Loucy (cell line): Measurements from ENCODE around the gene GCGR.

ENCODE experiments used
- H2AFZ ChIP-seq: fragments of 200-600 bp; sonication (generic); 2 replicates; pipeline ENCODE4 v1.6.0; 2016; ENCODE audit warnings: antibody characterized with exemption, mild to moderate bottlenecking, low read length, moderate library complexity
- H3F3A ChIP-seq: fragments of 200-600 bp; 2 replicates; pipeline ENCODE4 v1.6.0; 2016; ENCODE audit warnings: antibody characterized with exemption, low read depth, mild to moderate bottlenecking
- H3K27me3 ChIP-seq: fragments of 200-600 bp; sonication (generic); 2 replicates; pipeline ENCODE4 v1.6.1; 2014; ENCODE audit warnings: low read length, mild to moderate bottlenecking; ENCODE audit not compliant: insufficient read depth, poor library complexity, severe bottlenecking
- H3K36me3 ChIP-seq: fragments of 200-600 bp; sonication (generic); 2 replicates; pipeline ENCODE4 v1.6.1; 2016; ENCODE audit warnings: low read length; ENCODE audit not compliant: insufficient read depth
- H3K4me1 ChIP-seq: fragments of 200-600 bp; sonication (generic); 2 replicates; pipeline ENCODE4 v1.5.1; 2014; ENCODE audit warnings: low read length, mild to moderate bottlenecking; ENCODE audit not compliant: insufficient read depth, poor library complexity, severe bottlenecking
- H3K4me2 ChIP-seq: fragments of 200-600 bp; sonication (generic); 2 replicates; pipeline ENCODE4 v1.6.0; 2014; ENCODE audit warnings: antibody characterized with exemption, low read length, low read depth, mild to moderate bottlenecking; ENCODE audit not compliant: poor library complexity, severe bottlenecking
- H3K4me3 ChIP-seq: fragments of 200-600 bp; sonication (generic); 2 replicates; pipeline ENCODE4 v1.5.1; 2014; ENCODE audit warnings: low read length, mild to moderate bottlenecking, mixed read lengths; ENCODE audit not compliant: poor library complexity, severe bottlenecking
- H3K79me2 ChIP-seq: fragments of 200-600 bp; sonication (generic); 2 replicates; pipeline ENCODE4 v1.6.1; 2014; ENCODE audit warnings: low read length; ENCODE audit not compliant: insufficient read depth
- H3K9ac ChIP-seq: fragments of 200-600 bp; sonication (generic); 2 replicates; pipeline ENCODE4 v1.6.0; 2014; ENCODE audit warnings: mild to moderate bottlenecking, low read depth, low read length, moderate library complexity; ENCODE audit not compliant: poor library complexity, severe bottlenecking
- H3K9me2 ChIP-seq: fragments of 200-600 bp; sonication (generic); replicated peaks from 2 replicates; pipeline ENCODE4 v1.6.1; 2016; ENCODE audit warnings: low read depth, low read length, mixed read lengths
- H3K9me3 ChIP-seq: fragments of 200-600 bp; sonication (generic); 2 replicates; pipeline ENCODE4 v1.6.1; 2014; ENCODE audit warnings: mild to moderate bottlenecking, antibody characterized with exemption, low read length, low read depth; ENCODE audit not compliant: insufficient read depth
- H4K20me1 ChIP-seq: fragments of 200-600 bp; sonication (generic); 2 replicates; pipeline ENCODE4 v1.6.0; 2014; ENCODE audit warnings: antibody characterized with exemption, low read length, mild to moderate bottlenecking; ENCODE audit not compliant: insufficient read depth, poor library complexity, severe bottlenecking
- EZH2phosphoT487 ChIP-seq: fragments of 200-600 bp; IDR thresholded peaks from 2 replicates; pipeline ENCODE4 v1.6.1; 2018; ENCODE audit warnings: antibody characterized with exemption, mild to moderate bottlenecking, moderate library complexity, borderline replicate concordance
- TF ChIP-seq, protein P1 (sequence below): fragments of 200-600 bp; sonication (generic); conservative IDR thresholded peaks from 2 replicates; pipeline ENCODE4 v1.5.1; 2014; ENCODE audit warnings: mild to moderate bottlenecking, antibody characterized with exemption, low read length

GCGR gene

DNA sequence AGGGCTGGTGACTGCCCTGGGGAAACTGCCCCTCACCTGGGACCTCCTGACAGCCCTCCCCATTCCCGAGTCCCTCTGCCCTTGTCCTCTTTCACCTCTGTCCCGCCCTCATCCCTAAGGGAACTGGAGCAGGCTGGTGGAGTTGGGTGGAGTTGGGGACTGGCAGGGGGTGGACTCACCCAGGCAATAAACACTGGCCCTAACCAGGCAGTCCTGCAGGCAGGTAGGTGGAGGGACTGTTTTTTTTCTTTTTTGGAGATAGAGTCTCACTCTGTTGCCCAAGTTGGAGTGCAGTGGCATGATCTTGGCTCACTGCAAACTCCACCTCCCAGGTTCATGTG lies 11.7 kb downstream of the GCGR start:
- H3K9me2 ChIP-seq: no peaks in the 10 kb centered on the region
- no peaks in the 10 kb centered on the region for H3K27me3 ChIP-seq
- H3K9me3 ChIP-seq: no peaks in the 10 kb centered on the region
- TF ChIP-seq, protein P1, sequence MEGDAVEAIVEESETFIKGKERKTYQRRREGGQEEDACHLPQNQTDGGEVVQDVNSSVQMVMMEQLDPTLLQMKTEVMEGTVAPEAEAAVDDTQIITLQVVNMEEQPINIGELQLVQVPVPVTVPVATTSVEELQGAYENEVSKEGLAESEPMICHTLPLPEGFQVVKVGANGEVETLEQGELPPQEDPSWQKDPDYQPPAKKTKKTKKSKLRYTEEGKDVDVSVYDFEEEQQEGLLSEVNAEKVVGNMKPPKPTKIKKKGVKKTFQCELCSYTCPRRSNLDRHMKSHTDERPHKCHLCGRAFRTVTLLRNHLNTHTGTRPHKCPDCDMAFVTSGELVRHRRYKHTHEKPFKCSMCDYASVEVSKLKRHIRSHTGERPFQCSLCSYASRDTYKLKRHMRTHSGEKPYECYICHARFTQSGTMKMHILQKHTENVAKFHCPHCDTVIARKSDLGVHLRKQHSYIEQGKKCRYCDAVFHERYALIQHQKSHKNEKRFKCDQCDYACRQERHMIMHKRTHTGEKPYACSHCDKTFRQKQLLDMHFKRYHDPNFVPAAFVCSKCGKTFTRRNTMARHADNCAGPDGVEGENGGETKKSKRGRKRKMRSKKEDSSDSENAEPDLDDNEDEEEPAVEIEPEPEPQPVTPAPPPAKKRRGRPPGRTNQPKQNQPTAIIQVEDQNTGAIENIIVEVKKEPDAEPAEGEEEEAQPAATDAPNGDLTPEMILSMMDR: no peak
- TF ChIP-seq EZH2phosphoT487: no peak
- no peaks in the 10 kb centered on the region for H4K20me1 ChIP-seq
- no peaks in the 10 kb centered on the region for H3K79me2 ChIP-seq
- no peak overlapping the region for H2AFZ ChIP-seq
- no peak overlapping the region for H3K4me2 ChIP-seq
- no peak overlapping the region for H3K9ac ChIP-seq
- H3K4me3 ChIP-seq: no peak overlapping the region
- no peaks in the 10 kb centered on the region for H3K4me1 ChIP-seq
- no peaks in the 10 kb centered on the region for H3F3A ChIP-seq
- H3K36me3 ChIP-seq: no peaks in the 10 kb centered on the region

DNA sequence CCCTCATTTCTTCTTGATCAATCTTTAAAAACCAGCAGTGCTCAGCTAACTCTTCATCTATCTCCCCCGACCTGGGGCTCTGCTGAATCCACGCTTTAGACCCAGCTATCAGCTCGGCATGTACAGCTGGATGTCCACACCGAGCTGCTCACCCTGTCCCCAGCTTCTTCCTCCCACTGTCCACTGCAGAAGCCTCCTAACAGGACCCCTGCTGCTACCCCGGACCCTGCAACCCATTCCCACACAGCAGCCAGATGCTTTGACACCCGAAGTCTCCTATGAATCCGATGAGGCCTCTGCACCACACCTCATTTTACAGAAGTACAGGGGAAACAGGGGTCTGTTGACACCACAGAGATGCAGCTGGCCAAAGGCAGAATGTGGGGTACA lies 13.8 kb downstream of the GCGR start:
- H3K4me1 ChIP-seq: no peaks in the 10 kb centered on the region
- H3K9ac ChIP-seq: no peak overlapping the region
- H3K27me3 ChIP-seq: no peaks in the 10 kb centered on the region
- H3F3A ChIP-seq: no peaks in the 10 kb centered on the region
- no peak overlapping the region for H3K4me3 ChIP-seq
- H4K20me1 ChIP-seq: no peaks in the 10 kb centered on the region
- no peaks in the 10 kb centered on the region for H3K9me2 ChIP-seq
- H3K4me2 ChIP-seq: no peak overlapping the region
- no peaks in the 10 kb centered on the region for H3K79me2 ChIP-seq
- no peak overlapping the region for H2AFZ ChIP-seq
- TF ChIP-seq, protein P1: no peak
- no peak for TF ChIP-seq EZH2phosphoT487
- H3K36me3 ChIP-seq: no peaks in the 10 kb centered on the region
- H3K9me3 ChIP-seq: no peaks in the 10 kb centered on the region

DNA sequence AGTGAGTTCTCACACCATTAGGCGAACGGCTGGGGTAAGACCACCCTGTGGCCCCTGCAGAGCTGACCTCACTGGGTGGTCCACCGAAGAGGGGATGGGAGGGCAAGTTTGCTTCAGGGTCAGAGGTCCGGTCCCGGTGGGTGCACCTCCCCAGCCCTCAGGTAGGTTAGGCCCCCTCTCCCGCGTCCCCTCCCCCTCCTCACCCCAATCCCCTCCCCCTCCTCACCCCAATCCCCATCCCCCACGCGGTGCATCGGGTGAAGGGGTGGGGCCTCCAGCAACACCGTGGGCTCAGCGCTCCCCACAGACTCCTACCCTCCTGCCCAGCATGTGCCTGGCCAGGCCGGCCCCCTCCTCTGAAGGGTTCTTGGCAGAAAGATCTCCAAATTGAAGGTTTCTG lies 15.8 kb downstream of the GCGR start:
- Histone ChIP-seq H3K4me2 (no peak overlapping the region), H3K9me2 (no peaks in the 10 kb centered on the region), H3K9ac (no peak overlapping the region), H3K4me3 (no peak overlapping the region), H3K27me3 (no peaks in the 10 kb centered on the region), H3K9me3 (no peaks in the 10 kb centered on the region), H4K20me1 (no peaks in the 10 kb centered on the region), H3K79me2 (no peaks in the 10 kb centered on the region), H2AFZ (no peak overlapping the region), H3K36me3 (no peaks in the 10 kb centered on the region), H3K4me1 (no peaks in the 10 kb centered on the region), H3F3A (no peaks in the 10 kb centered on the region)
- TF ChIP-seq EZH2phosphoT487: no peak
- TF ChIP-seq, protein P1: no peak
